ENCODE results near the gene ADAMTS17. TPM values are rescaled to one million over a fixed set of nuclear protein-coding genes. Genes with fewer than 3 reads are reported as not detected.

ADAMTS17 gene
- total and polyA plus RNA-seq, 2 experiments from 2014 or later: 3.7 to 4.4 TPM

DNA sequence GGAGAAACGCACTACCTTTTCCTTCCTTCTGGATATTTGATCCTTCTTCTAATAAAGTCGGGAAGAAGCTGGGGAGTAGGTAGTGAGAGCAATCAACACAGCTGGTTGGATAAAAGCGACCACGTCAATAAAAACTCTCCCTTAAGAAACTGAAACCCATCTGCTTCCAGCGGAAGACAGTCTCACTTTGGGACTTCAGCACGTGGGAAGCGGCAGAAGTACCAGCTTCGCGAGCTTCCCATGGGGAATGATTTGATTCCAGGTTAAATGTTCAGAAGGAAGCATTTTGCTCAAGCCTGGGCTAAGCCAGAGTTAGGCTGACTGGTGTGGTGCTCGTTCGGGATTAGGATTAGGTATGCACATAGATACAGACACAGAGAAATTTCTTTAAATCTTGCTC, 346.2 kb downstream of the ADAMTS17 start:
- no peak overlapping the region for H3K4me2 ChIP-seq
- H3K9me2 ChIP-seq (replicated peaks; ENCODE audit: insufficient read depth): no peaks in the 10 kb centered on the region
- H4K20me1 ChIP-seq (ENCODE audit: insufficient read depth, poor library complexity, severe bottlenecking): no peaks in the 10 kb centered on the region
- no peaks in the 10 kb centered on the region for H3K9me3 ChIP-seq (ENCODE audit: low read depth)
- no peaks in the 10 kb centered on the region for H3K36me3 ChIP-seq (replicated peaks; ENCODE audit: insufficient read depth, low read depth)
- no peak overlapping the region for H2AFZ ChIP-seq
- DNase-seq (ENCODE audit: low spot score): no peak
- no peaks in the 10 kb centered on the region for H3K4me1 ChIP-seq (ENCODE audit: insufficient read depth)
- H3K79me2 ChIP-seq: no peaks in the 10 kb centered on the region
- TF ChIP-seq, protein P1, sequence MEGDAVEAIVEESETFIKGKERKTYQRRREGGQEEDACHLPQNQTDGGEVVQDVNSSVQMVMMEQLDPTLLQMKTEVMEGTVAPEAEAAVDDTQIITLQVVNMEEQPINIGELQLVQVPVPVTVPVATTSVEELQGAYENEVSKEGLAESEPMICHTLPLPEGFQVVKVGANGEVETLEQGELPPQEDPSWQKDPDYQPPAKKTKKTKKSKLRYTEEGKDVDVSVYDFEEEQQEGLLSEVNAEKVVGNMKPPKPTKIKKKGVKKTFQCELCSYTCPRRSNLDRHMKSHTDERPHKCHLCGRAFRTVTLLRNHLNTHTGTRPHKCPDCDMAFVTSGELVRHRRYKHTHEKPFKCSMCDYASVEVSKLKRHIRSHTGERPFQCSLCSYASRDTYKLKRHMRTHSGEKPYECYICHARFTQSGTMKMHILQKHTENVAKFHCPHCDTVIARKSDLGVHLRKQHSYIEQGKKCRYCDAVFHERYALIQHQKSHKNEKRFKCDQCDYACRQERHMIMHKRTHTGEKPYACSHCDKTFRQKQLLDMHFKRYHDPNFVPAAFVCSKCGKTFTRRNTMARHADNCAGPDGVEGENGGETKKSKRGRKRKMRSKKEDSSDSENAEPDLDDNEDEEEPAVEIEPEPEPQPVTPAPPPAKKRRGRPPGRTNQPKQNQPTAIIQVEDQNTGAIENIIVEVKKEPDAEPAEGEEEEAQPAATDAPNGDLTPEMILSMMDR (IDR thresholded peaks at IDR 0.05; ENCODE audit: poor library complexity): no peak
- TF ChIP-seq EZH2 (IDR thresholded peaks at IDR 0.05; ENCODE audit: borderline replicate concordance): no peak
- no peak for TF ChIP-seq EZH2phosphoT487 (IDR thresholded peaks at IDR 0.05; ENCODE audit: low read depth, severe bottlenecking, unreplicated experiment)
- no peak overlapping the region for H3K27ac ChIP-seq
- H3K27me3 ChIP-seq: no peaks in the 10 kb centered on the region
- H3K4me3 ChIP-seq: no peak overlapping the region
- 61% methylated on average over 11 of the region's 11 CpGs for WGBS (ENCODE audit: low lambda C conversion rate, missing lambda C conversion rate)

DNA sequence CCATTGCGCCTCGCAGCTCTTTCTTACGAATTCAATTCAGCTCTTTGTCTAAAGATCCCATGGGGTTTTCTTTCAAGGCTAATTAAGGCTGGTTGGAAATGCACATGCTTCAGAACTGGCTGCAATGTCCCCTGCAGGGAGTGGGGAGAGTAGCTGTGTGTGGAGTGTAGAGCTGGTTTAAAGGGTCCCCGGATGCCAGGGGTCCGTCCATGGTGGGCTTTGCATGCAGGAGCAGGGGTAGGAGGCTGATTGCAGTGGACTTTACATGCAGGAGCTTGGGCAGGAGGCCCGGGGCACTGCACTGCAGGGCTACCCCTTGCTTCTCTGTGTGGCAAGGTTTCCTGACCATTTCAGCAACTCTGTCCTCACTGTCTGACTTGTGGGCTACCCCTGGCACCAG, 346.9 kb downstream of the ADAMTS17 start:
- DNase-seq (ENCODE audit: low spot score): no peak
- Histone ChIP-seq H3K4me2 (no peak overlapping the region), H3K27me3 (no peaks in the 10 kb centered on the region), H3K79me2 (no peaks in the 10 kb centered on the region), H3K9me2 (replicated peaks; ENCODE audit: insufficient read depth) (no peaks in the 10 kb centered on the region), H3K4me1 (ENCODE audit: insufficient read depth) (no peaks in the 10 kb centered on the region), H4K20me1 (ENCODE audit: insufficient read depth, poor library complexity, severe bottlenecking) (no peaks in the 10 kb centered on the region), H3K27ac (no peak overlapping the region), H3K9me3 (ENCODE audit: low read depth) (no peaks in the 10 kb centered on the region), H3K36me3 (replicated peaks; ENCODE audit: insufficient read depth, low read depth) (no peaks in the 10 kb centered on the region), H3K4me3 (no peak overlapping the region), H2AFZ (no peak overlapping the region)
- TF ChIP-seq EZH2phosphoT487 (IDR thresholded peaks at IDR 0.05; ENCODE audit: low read depth, severe bottlenecking, unreplicated experiment) (no peak), EZH2 (IDR thresholded peaks at IDR 0.05; ENCODE audit: borderline replicate concordance) (no peak)
- TF ChIP-seq, protein P1 (IDR thresholded peaks at IDR 0.05; ENCODE audit: poor library complexity): no peak
- WGBS (ENCODE audit: low lambda C conversion rate, missing lambda C conversion rate): 83% methylated on average over 6 of the region's 6 CpGs

DNA sequence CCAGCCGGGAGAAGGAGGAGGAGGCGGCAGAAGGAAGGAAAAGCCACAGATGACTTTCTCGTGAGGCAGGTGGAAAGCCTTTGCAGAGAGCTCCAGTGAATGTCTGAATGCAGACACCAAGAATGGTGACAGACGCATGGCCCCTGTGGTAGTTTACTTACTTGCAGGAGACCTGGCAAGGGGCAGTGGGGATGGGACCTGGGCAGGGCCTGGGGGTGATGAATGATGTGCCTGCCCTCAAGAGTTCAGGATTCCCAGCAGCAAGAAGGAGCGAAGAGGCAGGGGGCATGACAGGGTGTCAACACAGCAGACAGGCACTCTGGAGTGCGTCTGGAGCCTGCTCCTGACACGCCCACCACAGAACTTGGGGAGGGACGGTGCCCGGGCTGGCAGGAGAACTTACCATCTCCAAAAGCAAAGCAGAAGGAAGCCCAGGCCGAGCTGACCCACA, 348.1 kb downstream of the ADAMTS17 start:
- Histone ChIP-seq H3K9me2 (replicated peaks; ENCODE audit: insufficient read depth) (no peaks in the 10 kb centered on the region), H3K4me1 (ENCODE audit: insufficient read depth) (no peaks in the 10 kb centered on the region), H3K27me3 (no peaks in the 10 kb centered on the region), H2AFZ (no peak overlapping the region), H4K20me1 (ENCODE audit: insufficient read depth, poor library complexity, severe bottlenecking) (no peaks in the 10 kb centered on the region), H3K4me2 (no peak overlapping the region), H3K27ac (no peak overlapping the region), H3K9me3 (ENCODE audit: low read depth) (no peaks in the 10 kb centered on the region), H3K79me2 (no peaks in the 10 kb centered on the region), H3K36me3 (replicated peaks; ENCODE audit: insufficient read depth, low read depth) (no peaks in the 10 kb centered on the region), H3K4me3 (no peak overlapping the region)
- no peak for TF ChIP-seq EZH2phosphoT487 (IDR thresholded peaks at IDR 0.05; ENCODE audit: low read depth, severe bottlenecking, unreplicated experiment)
- TF ChIP-seq, protein P1 (IDR thresholded peaks at IDR 0.05; ENCODE audit: poor library complexity): no peak
- TF ChIP-seq EZH2 (IDR thresholded peaks at IDR 0.05; ENCODE audit: borderline replicate concordance): no peak
- no peak for DNase-seq (ENCODE audit: low spot score)
- WGBS (ENCODE audit: low lambda C conversion rate, missing lambda C conversion rate): 86% methylated on average over 10 of the region's 10 CpGs

DNA sequence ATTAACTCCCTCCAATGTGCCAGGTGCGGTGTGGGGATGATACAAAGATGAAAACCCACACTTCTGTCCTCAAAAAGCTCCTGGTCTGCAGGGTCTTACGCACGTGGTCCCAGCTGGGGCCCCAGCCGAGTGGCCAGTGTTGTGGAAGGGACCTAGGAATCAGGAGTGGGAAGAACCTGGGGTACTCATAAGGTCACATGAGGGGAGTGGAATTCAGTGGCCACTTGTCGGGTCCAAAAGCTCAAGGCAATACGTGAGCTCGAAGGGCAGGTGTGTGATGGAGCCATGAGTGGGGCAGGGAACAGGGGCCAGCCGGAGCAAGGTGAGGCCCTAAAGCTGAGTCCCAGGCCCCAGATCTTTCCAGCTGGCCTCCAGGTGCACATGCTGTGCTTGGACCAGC, 348.5 kb downstream of the ADAMTS17 start:
- no peaks in the 10 kb centered on the region for H3K36me3 ChIP-seq (replicated peaks; ENCODE audit: insufficient read depth, low read depth)
- DNase-seq (ENCODE audit: low spot score): no peak
- no peak overlapping the region for H3K4me3 ChIP-seq
- H4K20me1 ChIP-seq (ENCODE audit: insufficient read depth, poor library complexity, severe bottlenecking): no peaks in the 10 kb centered on the region
- H2AFZ ChIP-seq: no peak overlapping the region
- no peaks in the 10 kb centered on the region for H3K9me2 ChIP-seq (replicated peaks; ENCODE audit: insufficient read depth)
- no peaks in the 10 kb centered on the region for H3K9me3 ChIP-seq (ENCODE audit: low read depth)
- H3K4me1 ChIP-seq (ENCODE audit: insufficient read depth): no peaks in the 10 kb centered on the region
- H3K27me3 ChIP-seq: no peaks in the 10 kb centered on the region
- 97% methylated on average over 8 of the region's 8 CpGs for WGBS (ENCODE audit: low lambda C conversion rate, missing lambda C conversion rate)
- H3K4me2 ChIP-seq: no peak overlapping the region
- H3K79me2 ChIP-seq: no peaks in the 10 kb centered on the region
- no peak overlapping the region for H3K27ac ChIP-seq
- no peak for TF ChIP-seq EZH2 (IDR thresholded peaks at IDR 0.05; ENCODE audit: borderline replicate concordance)
- TF ChIP-seq, protein P1 (IDR thresholded peaks at IDR 0.05; ENCODE audit: poor library complexity): no peak
- no peak for TF ChIP-seq EZH2phosphoT487 (IDR thresholded peaks at IDR 0.05; ENCODE audit: low read depth, severe bottlenecking, unreplicated experiment)

Measured in hepatocyte (in vitro differentiated cells).